K562 (cell line): ENCODE data around the gene SMAD7. TPM values are rescaled to one million over a fixed set of nuclear protein-coding genes. Genes with fewer than 3 reads are reported as not detected.

Source experiments
- ATAC-seq: fragments of 200-7000 bp; cut with Tn5 transposase; 3 replicates; pipeline ENCODE4 v1.9.1; 2020; ENCODE audit warnings: moderate library complexity
- BruUV-seq: library from RNA; stranded (reverse); fragments of 400-500 nt; replicated peaks from 2 replicates; lab custom pipeline; 2021; lab: Mats Ljungman, UMichigan
- CTCF ChIA-PET: fragments of 300-600 bp; formaldehyde crosslinking; extraction: SDS; loops from one replicate; lab custom pipeline; 2021; ENCODE audit warnings: low intra/inter-chr PET ratio; lab: Yijun Ruan, JAX
- POLR2A ChIA-PET: fragments of 300-600, 350-650 bp; sonication (Branson Sonifier 250); formaldehyde crosslinking; extraction: SDS; loops from one replicate; lab custom pipeline; 2021; ENCODE audit warnings: antibody characterized with exemption, inconsistent platforms; lab: Yijun Ruan, JAX
- DNase-seq, 4 experiments: peaks; one replicate each; pipeline versions ENCODE4 v3.0.0 to v3.0.0-alpha.2; 2011 to 2018; ENCODE audit warnings: low spot score in 3 of 4, mixed read lengths in 3 of 4; ENCODE audit errors: extremely low read depth in 1 of 4
- FAIRE-seq: peaks from 2 replicates; lab custom pipeline; 2011; peaks lifted over from hg19 to GRCh38; lab: Jason Lieb, UNC
- H2AFZ ChIP-seq: 2 replicates; pipeline ENCODE4 v1.6.0; 2011; ENCODE audit warnings: low read depth, low read length, control low read depth, inconsistent platforms
- H3K27ac ChIP-seq: fragments of 200-600 bp; 3 replicates; pipeline ENCODE4 v1.8.0; 2011; ENCODE audit warnings: low read depth, mild to moderate bottlenecking, control low read depth, inconsistent platforms, low read length, moderate library complexity, mixed read lengths; ENCODE audit errors: extremely low read depth
- H3K27me3 ChIP-seq, 2 experiments: fragments of 300-600 bp in 1 of 2; 2 replicates in 1 of 2; 3 replicates in 1 of 2; pipeline versions ENCODE4 v1.6.0 to v1.8.0; 2011; ENCODE audit warnings: inconsistent platforms in 2 of 2, low read length in 2 of 2, mild to moderate bottlenecking in 1 of 2, mixed read lengths in 1 of 2, moderate library complexity in 1 of 2; ENCODE audit not compliant: control insufficient read depth in 2 of 2, insufficient read depth in 2 of 2
- H3K36me3 ChIP-seq: fragments of 300-600 bp; 3 replicates; pipeline ENCODE4 v1.8.0; 2011; ENCODE audit warnings: mild to moderate bottlenecking, low read length, inconsistent platforms; ENCODE audit not compliant: control insufficient read depth, insufficient read depth
- H3K4me1 ChIP-seq, 2 experiments: fragments of 200-600 bp in 1 of 2; replicated peaks in 1 of 2; 2 replicates in 1 of 2; 3 replicates in 1 of 2; pipeline versions ENCODE4 v1.5.1 to v1.8.0; 2011; ENCODE audit warnings: inconsistent platforms in 2 of 2, low read length in 2 of 2, mild to moderate bottlenecking in 1 of 2, mixed read lengths in 1 of 2, moderate library complexity in 1 of 2; ENCODE audit not compliant: control insufficient read depth in 2 of 2, insufficient read depth in 2 of 2
- H3K4me2 ChIP-seq: 2 replicates; pipeline ENCODE4 v1.6.1; 2011; ENCODE audit warnings: low read length, control low read depth, inconsistent platforms, mixed read lengths; ENCODE audit not compliant: insufficient read depth
- H3K4me3 ChIP-seq: fragments of 200-600 bp; sonication (generic), shearing (Covaris generic); 2 replicates; pipeline ENCODE4 v1.5.1; 2016; ENCODE audit warnings: control low read depth, inconsistent platforms
- H3K79me2 ChIP-seq: fragments of 200-600 bp; 3 replicates; pipeline ENCODE4 v1.8.0; 2011; ENCODE audit warnings: low read length, inconsistent platforms; ENCODE audit not compliant: control insufficient read depth, insufficient read depth
- H3K9ac ChIP-seq, 2 experiments: 2 replicates each; pipeline versions ENCODE4 v1.6.0 to v1.6.1; 2011; ENCODE audit warnings: low read depth in 2 of 2, low read length in 2 of 2, control low read depth in 1 of 2, inconsistent platforms in 1 of 2, mild to moderate bottlenecking in 1 of 2, mixed read lengths in 1 of 2; ENCODE audit not compliant: insufficient read depth in 1 of 2
- H3K9me1 ChIP-seq: one replicate; pipeline ENCODE4 v1.6.0; 2011; ENCODE audit warnings: inconsistent platforms, mild to moderate bottlenecking, low read length, moderate library complexity; ENCODE audit not compliant: control insufficient read depth, insufficient read depth
- H3K9me3 ChIP-seq: replicated peaks from 2 replicates; pipeline ENCODE4 v1.5.1; 2011; ENCODE audit warnings: low read depth, low read length, inconsistent platforms; ENCODE audit not compliant: control insufficient read depth, insufficient read depth
- H4K20me1 ChIP-seq: replicated peaks from 2 replicates; pipeline ENCODE4 v1.6.1; 2011; ENCODE audit warnings: low read length, inconsistent platforms, mixed read lengths; ENCODE audit not compliant: control insufficient read depth, insufficient read depth
- BRCA1 ChIP-seq, 2 experiments: fragments of 450-650 bp in 1 of 2; sonication (generic) in 1 of 2; formaldehyde crosslinking in 1 of 2; IDR thresholded peaks; 2 replicates each; pipeline versions ENCODE4 v1.5.0 to v1.6.1; 2017 to 2020; ENCODE audit warnings: mild to moderate bottlenecking in 1 of 2, missing genetic modification reagents in 1 of 2
- CEBPB ChIP-seq: fragments of 450-650 bp; IDR thresholded peaks from 2 replicates; pipeline ENCODE4 v1.6.1; 2016; ENCODE audit warnings: missing genetic modification characterization, missing compliant biosample characterization
- ESRRA ChIP-seq: fragments of 450-650 bp; IDR thresholded peaks from 2 replicates; pipeline ENCODE4 v1.6.1; 2014; ENCODE audit warnings: low read depth, mild to moderate bottlenecking, moderate library complexity, borderline replicate concordance
- SPI1 ChIP-seq: IDR thresholded peaks from 2 replicates; pipeline ENCODE4 v1.6.1; 2011; ENCODE audit warnings: low read depth, low read length, control low read depth, borderline replicate concordance
- ZNF274 ChIP-seq: IDR thresholded peaks from 2 replicates; pipeline ENCODE4 v1.6.1; 2011; ENCODE audit warnings: low read depth, mild to moderate bottlenecking, low read length, moderate library complexity, borderline replicate concordance
- WGBS: fragments of 100-300 bp; shearing (Covaris generic); methylation state at CpG from one replicate; pipeline ENCODE4 v1.1.6; 2016; ENCODE audit warnings: low coverage, mixed read lengths; ENCODE audit not compliant: insufficient coverage; ENCODE audit errors: missing lambda C conversion rate; 5-methylcytosine and 5-hydroxymethylcytosine counted together
- in situ Hi-C: fragments of 300-500 bp; cut with MboI; formaldehyde crosslinking; loops from 4 replicates; pipeline ENCODE4 v1.15.0; 2018; ENCODE audit warnings: inconsistent platforms, mixed read lengths
- intact Hi-C: fragments of 100-400 bp; cut with micrococcal nuclease; formaldehyde crosslinking; loops from 2 replicates; pipeline ENCODE4 v1.14.2; 2022
- polyA plus RNA-seq, 8 experiments: library from polyadenylated mRNA; depleted of rRNA in 4 of 8; stranded (reverse) in 5 of 8; unstranded in 3 of 8; fragments of >200 nt; fragmentation: Nextera tagmentation in 2 of 8; fragmentation: Illumina TruSeq in 1 of 8; extraction: Ambion mirVana in 2 of 8; extraction: Trizol in 1 of 8; gene quantifications; 2 replicates each; pipeline versions ENCODE4 v1.2.1 to v1.2.3, GENCODE V29; 2011 to 2014; ENCODE audit warnings: inconsistent platforms in 1 of 8, missing spikeins in 1 of 8
- total RNA-seq, 7 experiments: library from RNA; depleted of rRNA in 6 of 7; stranded (reverse); fragments of >200 nt in 6 of 7; fragmentation: Illumina TruSeq in 2 of 7; extraction: Trizol in 2 of 7; gene quantifications; 2 replicates each; pipeline versions ENCODE4 v1.2.1 to v1.2.3, GENCODE V29; 2011 to 2021; ENCODE audit warnings: low replicate concordance in 1 of 7

The SMAD7 gene
- total and polyA plus RNA-seq, 9 of the 15 experiments (the other 6 are each of a cell fraction or from before 2014, with no cell fraction given) = 0.13 to 3.0 (median 1.6) TPM

DNA sequence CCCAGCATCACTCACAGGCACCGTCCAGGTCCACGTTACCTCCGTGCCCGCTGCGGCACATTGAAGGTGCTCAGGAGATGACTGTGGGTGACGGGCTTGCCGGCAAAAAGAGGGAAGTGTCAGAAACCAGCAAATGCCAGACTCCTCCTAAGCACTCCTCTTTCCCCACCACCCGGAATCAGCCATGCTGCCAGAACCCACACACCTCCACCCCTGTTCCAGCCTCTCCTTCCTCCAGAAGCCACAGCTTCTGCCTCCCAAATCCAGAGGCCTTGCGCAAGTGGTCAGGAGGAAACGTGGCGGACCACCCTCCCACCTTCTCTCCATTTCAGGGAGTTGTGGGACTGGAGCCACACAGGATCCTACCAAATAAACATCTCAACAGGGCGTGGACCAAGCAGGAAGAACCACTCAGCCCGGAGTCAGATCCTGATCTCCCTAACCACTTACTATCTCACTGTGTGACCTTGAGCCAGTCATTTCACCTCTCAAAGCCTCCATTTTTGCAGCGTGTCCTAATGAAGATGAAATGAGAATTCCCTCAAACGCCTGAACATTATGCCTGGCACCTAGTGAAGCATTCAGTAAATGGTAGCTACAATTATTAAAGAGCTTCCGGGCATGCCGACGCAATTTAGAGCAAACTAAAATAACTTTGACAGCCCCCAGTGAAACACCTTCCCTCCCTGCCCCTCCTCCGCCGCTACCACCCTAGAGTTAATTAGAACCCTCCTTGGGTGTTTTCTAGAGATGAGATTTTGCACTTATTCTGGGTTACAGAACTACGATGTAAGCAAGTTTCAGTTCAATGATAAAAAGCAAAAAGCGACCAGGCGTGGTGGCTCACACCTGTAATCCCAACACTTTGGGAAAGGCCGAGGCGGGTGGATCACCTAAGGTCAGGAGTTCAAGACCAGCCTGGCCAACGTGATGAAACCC, 32.9 kb downstream of the SMAD7 start:
- Histone ChIP-seq H3K9me3 (no peaks in the 10 kb centered on the region), H3K9ac (no peak overlapping the region), H2AFZ (peak overlapping the region; percentile 44; the same call in 1 of the 2 replicates), H3K9me1 (no peaks in the 10 kb centered on the region), H3K36me3 (no peaks in the 10 kb centered on the region; the same call in 2 of the 3 replicates), H3K4me2 (no peak overlapping the region), H3K4me1 (peaks cover 20 to 25% of the 10 kb centered on the region in 2 experiments), H3K27me3 (no peaks in the 10 kb centered on the region), H4K20me1 (no peaks in the 10 kb centered on the region), H3K4me3 (no peak overlapping the region), H3K27ac (no peak overlapping the region), H3K79me2 (no peaks in the 10 kb centered on the region)
- no peak for ATAC-seq
- peak; percentile 79; the same call in 1 of the 2 replicates for TF ChIP-seq ESRRA
- TF ChIP-seq SPI1 = 0 out of 2 replicates have a peak, but pooled peaks have one; percentile 1
- no peak for TF ChIP-seq BRCA1 (IDR thresholded peaks at IDR 0.05)
- no peak for TF ChIP-seq BRCA1 (CRISPR knock-in tag; IDR thresholded peaks at IDR 0.05)
- TF ChIP-seq ZNF274 = no peak
- TF ChIP-seq CEBPB (tag) = peak; percentile 47; the same call in 1 of the 2 replicates
- WGBS = 60% methylated on average over 17 of the region's 26 CpGs
- ChIA-PET POLR2A (interaction anchor here (0.6 kb wide), 2 partner anchors 70 to 609 kb away, joined by 3 to 5 read pairs; no protein-coding TSS in a partner anchor), CTCF (no interaction called here)
- in situ Hi-C loops (no loop called here), intact Hi-C loops (no loop called here)
- DNase-seq = peak in 1 of 4 experiments; percentile 21
- no peak for FAIRE-seq
- BruUV-seq = no TSS peak
